Measurements from ENCODE around the gene ZNF334. TPM values are rescaled to one million over a fixed set of nuclear protein-coding genes. Genes with fewer than 3 reads are reported as not detected.

Gene ZNF334
- total and polyA plus RNA-seq, 2 of the 4 experiments (the other 2 are of a cell fraction), result 1.4 to 2.1 TPM

- DNase-seq, result no peak
- BruUV-seq (replicated peaks), result no TSS peak
These were observed 36.0 kb upstream of the ZNF334 start for GRCh38 chr20:46549188-46549972.

More at GRCh38 chr20:46549188-46549972, 36.0 kb upstream of the ZNF334 start:
- Histone ChIP-seq H3K4ac (ENCODE audit: low read depth, low read length) (no peak overlapping the region), H4K5ac (ENCODE audit: low read depth, low read length) (no peak overlapping the region), H2AK5ac (ENCODE audit: low read depth, low read length) (no peak overlapping the region), H2BK20ac (ENCODE audit: low read depth, low read length) (no peak overlapping the region), H2BK5ac (ENCODE audit: low read depth, low read length, poor library complexity, severe bottlenecking) (no peak overlapping the region), H3K18ac (ENCODE audit: low read depth, low read length) (no peak overlapping the region), H4K91ac (ENCODE audit: insufficient read depth, low read depth, low read length) (no peak overlapping the region), H3K9me1 (ENCODE audit: insufficient read depth, low read length) (no peaks in the 10 kb centered on the region), H3K79me1 (ENCODE audit: low read depth in 1 of 2, low read length in 2 of 2) (no peaks in the 10 kb centered on the region), H3K4me2 (ENCODE audit: low read depth, low read length) (no peak overlapping the region), H4K8ac (ENCODE audit: low read depth in 2 of 2, low read length in 2 of 2) (no peak overlapping the region), H3K4me3 (ENCODE audit: insufficient read depth, low read depth, low read length) (no peak overlapping the region), H3K14ac (replicated peaks; ENCODE audit: low read depth, low read length) (no peak overlapping the region), H3K27ac (ENCODE audit: insufficient read depth, low read length) (no peak overlapping the region), H3K9me3 (ENCODE audit: control insufficient read depth, insufficient read depth, low read length) (no peaks in the 10 kb centered on the region), H2AK9ac (replicated peaks; ENCODE audit: low read depth, low read length, poor library complexity) (no peak overlapping the region), H3K27me3 (ENCODE audit: control insufficient read depth, insufficient read depth, low read length) (peaks cover 4% of the 10 kb centered on the region), H3K9ac (ENCODE audit: low read depth, low read length) (no peak overlapping the region), H3K23ac (ENCODE audit: low read depth, low read length) (no peak overlapping the region), H2AFZ (replicated peaks; ENCODE audit: low read length, poor library complexity) (no peak overlapping the region), H2BK120ac (ENCODE audit: low read depth, low read length) (no peak overlapping the region), H2BK15ac (ENCODE audit: low read depth, low read length) (no peak overlapping the region), H3K56ac (ENCODE audit: extremely low read depth, insufficient read depth, low read length) (no peak overlapping the region), H3K36me3 (ENCODE audit: control insufficient read depth, insufficient read depth, low read length) (no peaks in the 10 kb centered on the region), H3K4me1 (ENCODE audit: control insufficient read depth, insufficient read depth, low read length) (no peaks in the 10 kb centered on the region), H4K20me1 (ENCODE audit: insufficient read depth, low read length) (no peaks in the 10 kb centered on the region)
- ChIA-PET CTCF (no interaction called here), POLR2A (ENCODE audit: unreplicated experiment) (no interaction called here)
- no peak for TF ChIP-seq POLR2A (IDR thresholded peaks at IDR 0.05; ENCODE audit: low read depth, low read length)
- no peak for TF ChIP-seq BHLHE40 (IDR thresholded peaks at IDR 0.05; ENCODE audit: low read depth, low read length)
- no peak for TF ChIP-seq RFX5 (IDR thresholded peaks at IDR 0.05; ENCODE audit: low read depth, low read length)
- no peak for TF ChIP-seq CTCF (conservative IDR thresholded peaks at IDR 0.05; ENCODE audit: low read depth, low read length)
- no peak for TF ChIP-seq FOS (IDR thresholded peaks at IDR 0.05; ENCODE audit: low read depth, low read length)
- TF ChIP-seq MXI1 (IDR thresholded peaks at IDR 0.05; ENCODE audit: borderline replicate concordance, low read depth, low read length), result no peak
- no peak for TF ChIP-seq ELK1 (IDR thresholded peaks at IDR 0.05; ENCODE audit: borderline replicate concordance, low read depth, low read length)
- no peak for TF ChIP-seq CEBPB (IDR thresholded peaks at IDR 0.05; ENCODE audit: low read depth, low read length)
- TF ChIP-seq RCOR1 (IDR thresholded peaks at IDR 0.05; ENCODE audit: insufficient replicate concordance, low read length), result no peak
- TF ChIP-seq CHD1 (IDR thresholded peaks at IDR 0.05; ENCODE audit: low read depth, low read length), result no peak
- TF ChIP-seq MAZ (IDR thresholded peaks at IDR 0.05; ENCODE audit: borderline replicate concordance, low read depth, low read length), result no peak
- TF ChIP-seq USF2 (IDR thresholded peaks at IDR 0.05; ENCODE audit: low read depth, low read length), result no peak
- no peak for TF ChIP-seq NFE2L2 (IDR thresholded peaks at IDR 0.05; ENCODE audit: low read depth, low read length)
- no peak for TF ChIP-seq MAFK (IDR thresholded peaks at IDR 0.05; ENCODE audit: low read depth, low read length)
- TF ChIP-seq RAD21 (IDR thresholded peaks at IDR 0.05; ENCODE audit: low read length), result no peak
- TF ChIP-seq SMC3 (IDR thresholded peaks at IDR 0.05; ENCODE audit: low read depth, low read length), result no peak
- intact Hi-C loops (cut with micrococcal nuclease) (no loop called here), dilution Hi-C loops (cut with HindIII; ENCODE audit: low sequenced_read_pairs, unreplicated experiment) (no loop called here), in situ Hi-C loops (cut with MboI; ENCODE audit: low sequenced_read_pairs) (no loop called here)
- WGBS, 2 experiments (ENCODE audit: extremely low coverage in 2 of 2, insufficient read length in 1 of 2), result 60% methylated on average over 1 of the region's 4 CpGs; no CpG with 5 or more reads in 1 of the 2 experiments
- no peak for ATAC-seq (ENCODE audit: low read depth)
